Glomerular visceral epithelial cell (primary cell): ENCODE data around the gene MAPK4.
"Not testable (repeated sequence)": the region's sequence is repeated elsewhere in the genome, so short reads cannot be mapped to it uniquely, and the experiment has no call there.

ENCODE experiments used
- DNase-seq: peaks from one replicate; pipeline ENCODE4 v3.0.0-alpha.2; 2016; ENCODE audit errors: extremely low spot score

The MAPK4 gene

GRCh38 chr18:50680966-50681365 lies 121.1 kb downstream of the MAPK4 start:
- no peak for DNase-seq

GRCh38 chr18:50682852-50683251 lies 123.0 kb downstream of the MAPK4 start:
- DNase-seq: no peak

- DNase-seq: no peak
Measured at GRCh38 chr18:50686409-50686808, 126.5 kb downstream of the MAPK4 start.

- no peak for DNase-seq
Measured at GRCh38 chr18:50687491-50687890, 127.6 kb downstream of the MAPK4 start.

- no peak for DNase-seq
Measured at GRCh38 chr18:50689578-50689977, 129.7 kb downstream of the MAPK4 start.

- DNase-seq: no peak
Measured at GRCh38 chr18:50694147-50694546, 134.3 kb downstream of the MAPK4 start.

- DNase-seq: no peak
Measured at GRCh38 chr18:50695431-50696176, 135.7 kb downstream of the MAPK4 start.

GRCh38 chr18:50696436-50696835 lies 136.5 kb downstream of the MAPK4 start:
- DNase-seq: no peak

GRCh38 chr18:50696929-50697328 lies 137.0 kb downstream of the MAPK4 start:
- no peak for DNase-seq

GRCh38 chr18:50697509-50697908 lies 137.6 kb downstream of the MAPK4 start:
- DNase-seq: no peak

GRCh38 chr18:50700245-50701165 lies 140.6 kb downstream of the MAPK4 start:
- DNase-seq: no peak

GRCh38 chr18:50704357-50704940 lies 144.6 kb downstream of the MAPK4 start:
- no peak for DNase-seq

- DNase-seq: no peak
Measured at GRCh38 chr18:50706199-50706598, 146.3 kb downstream of the MAPK4 start.

- no peak for DNase-seq
Measured at GRCh38 chr18:50706651-50707050, 146.8 kb downstream of the MAPK4 start.

GRCh38 chr18:50707297-50707696 lies 147.4 kb downstream of the MAPK4 start:
- DNase-seq: not testable (repeated sequence)

- DNase-seq: no peak
Measured at GRCh38 chr18:50707855-50708469, 148.1 kb downstream of the MAPK4 start.

- DNase-seq: no peak
Measured at GRCh38 chr18:50709193-50709592, 149.3 kb downstream of the MAPK4 start.

- DNase-seq: no peak
Measured at GRCh38 chr18:50711386-50711785, 151.5 kb downstream of the MAPK4 start.

- DNase-seq: no peak
Measured at GRCh38 chr18:50715919-50716318, 156.0 kb downstream of the MAPK4 start.

GRCh38 chr18:50716902-50717301 lies 157.0 kb downstream of the MAPK4 start:
- no peak for DNase-seq

- no peak for DNase-seq
Measured at GRCh38 chr18:50717563-50717962, 157.7 kb downstream of the MAPK4 start.
